AG04450 (cell line): ENCODE results near the gene SLC6A4. TPM values are rescaled to one million over a fixed set of nuclear protein-coding genes. Genes with fewer than 3 reads are reported as not detected.

Experiments
- CTCF ChIA-PET: fragments of 300-600, 350-600 bp; formaldehyde crosslinking; extraction: SDS; loops from one replicate; lab custom pipeline; 2022; ENCODE audit warnings: antibody characterized with exemption, inconsistent platforms; lab: Charles Lee
- POLR2A ChIA-PET: fragments of 350-600 bp; formaldehyde crosslinking; extraction: SDS; loops from one replicate; lab custom pipeline; 2021; ENCODE audit warnings: antibody characterized with exemption, inconsistent platforms; lab: Yijun Ruan, JAX
- DNase-seq: peaks from one replicate; pipeline ENCODE4 v3.0.0-alpha.2; 2011; ENCODE audit warnings: low read depth, low spot score
- H3K27ac ChIP-seq: one replicate; pipeline ENCODE4 v1.5.1; 2012; ENCODE audit warnings: low read depth, low read length, control low read depth
- H3K27me3 ChIP-seq: one replicate; pipeline ENCODE4 v1.6.0; 2012; ENCODE audit warnings: low read length; ENCODE audit not compliant: control insufficient read depth, insufficient read depth
- H3K4me3 ChIP-seq: 2 replicates; pipeline ENCODE4 v1.5.1; 2011; ENCODE audit warnings: mild to moderate bottlenecking, low read depth, low read length, control low read depth
- H3K9me3 ChIP-seq: 2 replicates; pipeline ENCODE4 v1.5.1; 2012; ENCODE audit warnings: low read length; ENCODE audit not compliant: control insufficient read depth, insufficient read depth
- CTCF ChIP-seq: IDR thresholded peaks from 2 replicates; pipeline ENCODE4 v1.5.1; 2011; ENCODE audit warnings: low read depth, low read length, control low read depth, inconsistent platforms
- polyA plus RNA-seq: library from polyadenylated mRNA; depleted of rRNA; stranded (reverse); fragments of >200 nt; gene quantifications from 2 replicates; pipeline ENCODE4 v1.2.3, GENCODE V29; 2011

SLC6A4 gene
- polyA plus RNA-seq, 1 experiment: not detected

- Histone ChIP-seq H3K9me3 (no peaks in the 10 kb centered on the region), H3K4me3 (no peak overlapping the region), H3K27ac (no peak overlapping the region), H3K27me3 (no peaks in the 10 kb centered on the region)
- ChIA-PET CTCF (no interaction called here), POLR2A (no interaction called here)
- no peak for DNase-seq
- TF ChIP-seq CTCF: no peak
Measured at GRCh38 chr17:30176855-30177254, 58.6 kb downstream of the SLC6A4 start.

GRCh38 chr17:30174556-30174955 is 60.9 kb downstream of the SLC6A4 start:
- no peak for DNase-seq
- POLR2A ChIA-PET: no interaction called here
- no peak overlapping the region for H3K4me3 ChIP-seq
- H3K27ac ChIP-seq: no peak overlapping the region
- CTCF ChIA-PET: interaction anchor here (1.1 kb wide), 1 partner anchor 49 kb away, joined by 3 read pairs; no protein-coding TSS in a partner anchor
- no peak for TF ChIP-seq CTCF
- no peaks in the 10 kb centered on the region for H3K27me3 ChIP-seq
- H3K9me3 ChIP-seq: no peaks in the 10 kb centered on the region

- H3K4me3 ChIP-seq: no peak overlapping the region
- CTCF ChIA-PET: interaction anchor here (1.1 to 1.2 kb wide), 2 partner anchors 48 to 69 kb away, joined by 3 to 6 read pairs; no protein-coding TSS in a partner anchor
- TF ChIP-seq CTCF: no peak
- H3K27ac ChIP-seq: no peak overlapping the region
- no peaks in the 10 kb centered on the region for H3K27me3 ChIP-seq
- POLR2A ChIA-PET: no interaction called here
- no peak for DNase-seq
- H3K9me3 ChIP-seq: no peaks in the 10 kb centered on the region
Measured at GRCh38 chr17:30173649-30174048, 61.8 kb downstream of the SLC6A4 start.

- CTCF ChIA-PET: interaction anchor here (0.9 to 2.0 kb wide), 3 partner anchors 10 to 68 kb away, joined by 5 to 8 read pairs (median 6); no protein-coding TSS in a partner anchor
- Histone ChIP-seq H3K27ac (no peak overlapping the region), H3K27me3 (no peaks in the 10 kb centered on the region), H3K9me3 (no peaks in the 10 kb centered on the region), H3K4me3 (no peak overlapping the region)
- no peak for DNase-seq
- POLR2A ChIA-PET: interaction anchor here (0.6 kb wide), 1 partner anchor 40 kb away, joined by 3 read pairs; no protein-coding TSS in a partner anchor
- no peak for TF ChIP-seq CTCF
Measured at GRCh38 chr17:30172560-30172959, 62.9 kb downstream of the SLC6A4 start.

GRCh38 chr17:30170415-30170987 is 65.0 kb downstream of the SLC6A4 start:
- Histone ChIP-seq H3K9me3 (no peaks in the 10 kb centered on the region), H3K4me3 (no peak overlapping the region), H3K27ac (no peak overlapping the region), H3K27me3 (no peaks in the 10 kb centered on the region)
- ChIA-PET POLR2A (no interaction called here), CTCF (interaction anchor here (1.0 kb wide), 1 partner anchor 66 kb away, joined by 5 read pairs; no protein-coding TSS in a partner anchor)
- TF ChIP-seq CTCF: no peak
- DNase-seq: no peak
